Activated T-helper 1 cell treated with anti-CD3 and anti-CD28 coated beads, Interleukin-2, amount 50 U/mL, for 16 hours (primary cell): ENCODE measurements around the gene NAT16.
A peak's percentile ranks its signal among the peaks of the same experiment; 100 is the strongest.
"Not testable (repeated sequence)": the region's sequence is repeated elsewhere in the genome, so short reads cannot be mapped to it uniquely, and the experiment has no call there.

Experiments used
- DNase-seq, 2 donors: peaks; one replicate each; pipeline ENCODE4 v3.0.0-alpha.2; 2020; ENCODE audit warnings: low read depth in 1 of 2, low spot score in 1 of 2

Gene NAT16

DNA sequence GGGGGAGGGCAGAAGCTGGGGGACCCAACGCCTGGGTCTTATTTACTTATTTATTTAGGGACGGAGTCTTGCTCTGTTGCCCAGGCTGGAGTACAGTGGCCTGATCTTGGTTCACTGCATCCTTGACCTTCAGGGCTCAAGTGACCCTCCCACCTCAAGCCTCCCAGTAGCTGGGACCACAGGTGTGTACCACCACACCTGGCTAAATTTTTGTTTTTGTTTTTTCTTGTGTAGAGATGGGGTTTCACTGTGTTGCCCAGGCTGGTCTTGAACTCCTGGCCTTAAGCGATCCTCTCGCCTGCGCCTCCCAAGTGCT, 22.5 kb upstream of the NAT16 start:
- no peak for DNase-seq

DNA sequence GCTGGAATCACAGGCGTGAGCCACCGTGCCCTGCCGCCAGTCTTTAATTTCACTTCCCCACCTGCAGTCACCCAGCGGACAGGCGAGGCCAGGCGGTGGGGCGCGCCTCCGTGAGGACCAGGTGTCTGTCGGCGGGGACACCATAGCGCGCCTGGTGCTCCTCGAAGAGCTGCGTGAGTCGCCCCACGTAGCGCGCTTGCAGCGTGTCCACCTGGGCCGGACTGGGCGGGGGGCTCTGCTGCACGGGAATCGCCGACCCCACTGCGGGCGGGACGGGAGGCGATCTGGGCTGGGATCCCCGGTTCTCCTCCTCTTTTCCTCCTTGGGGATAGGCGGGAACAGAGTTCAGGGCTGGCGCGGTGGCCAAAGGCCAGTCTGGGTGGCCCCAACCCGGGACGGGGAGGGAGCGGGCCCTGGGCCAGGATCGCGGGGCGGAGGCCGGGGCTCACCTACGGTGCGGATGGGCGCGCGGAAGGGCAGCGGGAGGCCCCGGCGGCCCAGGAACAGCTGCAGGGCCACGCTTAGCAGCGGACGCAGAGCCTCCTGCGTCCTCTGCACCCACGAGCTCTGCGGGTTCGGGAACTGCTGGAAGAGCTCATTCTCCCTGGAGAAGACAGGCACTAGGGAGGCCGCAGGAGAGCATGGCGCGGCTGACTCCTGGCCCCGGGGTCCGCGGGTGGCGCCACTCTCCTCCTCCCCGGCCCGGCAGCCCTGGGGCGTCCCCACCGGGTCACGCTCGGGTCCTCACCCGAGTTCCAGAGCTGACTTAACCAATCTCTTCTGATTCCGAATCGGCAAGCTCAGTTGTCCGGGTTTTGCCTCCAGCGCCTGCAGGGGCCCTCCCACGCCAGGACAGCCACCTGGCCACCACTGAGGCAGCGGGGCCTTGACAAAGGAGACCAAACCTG, 21.9 kb upstream of the NAT16 start:
- DNase-seq, result no peak

DNA sequence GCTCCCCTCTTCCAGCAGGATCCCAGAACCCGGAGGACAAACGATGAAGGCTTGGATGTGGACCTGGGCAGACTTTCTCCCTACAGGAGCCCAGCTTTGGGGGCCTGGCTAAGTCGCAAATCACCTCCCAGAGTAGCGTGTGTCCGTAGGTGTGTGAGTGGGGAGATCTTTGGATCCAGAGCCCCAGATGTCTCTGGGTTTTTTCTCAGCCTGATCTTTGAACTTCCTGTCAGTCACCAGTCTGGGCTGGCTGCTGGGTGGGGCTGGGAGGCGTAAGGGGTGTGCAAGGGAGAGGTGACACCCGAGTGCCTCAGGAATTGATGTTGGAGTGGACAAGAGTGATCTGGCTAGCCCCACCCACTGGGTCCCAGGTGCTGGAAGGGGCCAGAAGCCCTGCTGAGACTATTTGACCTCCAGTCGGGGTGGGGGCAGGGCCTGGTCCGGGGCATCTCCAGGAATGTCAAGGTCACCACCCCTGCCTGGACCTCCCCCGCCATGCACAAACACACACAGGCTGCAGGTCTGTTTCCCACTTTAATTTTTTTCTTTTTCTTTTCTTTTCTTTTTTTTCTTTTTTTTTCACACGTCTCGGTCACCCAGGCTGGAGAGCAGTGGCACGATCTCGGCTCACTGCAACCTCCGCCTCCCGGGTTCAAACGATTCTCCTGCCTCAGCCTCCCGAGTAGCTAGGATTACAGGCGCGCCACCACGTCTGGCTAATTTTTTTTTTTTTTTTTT, 20.9 kb upstream of the NAT16 start, which contains the start of gene MOGAT3:
TSS of gene MOGAT3 (minus strand) at position 175 of the 738 bp plus-strand sequence. CDS start 182 bp downstream, outside the sequence.
- DNase-seq, result no peak

DNA sequence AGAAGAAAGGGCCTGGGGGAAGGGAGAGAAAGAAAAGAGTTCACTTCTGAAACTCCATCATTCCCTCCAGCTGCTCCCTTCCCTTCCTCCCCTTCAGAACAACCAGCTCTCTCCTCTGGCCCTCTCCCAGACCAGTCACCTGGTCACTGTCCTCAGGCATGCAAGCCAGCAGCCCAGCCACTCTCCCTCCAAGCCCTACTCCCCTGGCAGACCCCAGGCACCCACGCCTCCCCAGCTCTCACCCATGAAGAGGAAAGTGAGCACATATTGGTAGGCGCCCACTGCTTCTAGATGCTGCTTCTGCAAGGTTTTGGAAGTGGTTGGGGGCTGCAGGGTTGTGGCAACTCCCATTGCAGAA, 20.4 kb upstream of the NAT16 start:
- DNase-seq, result no peak

DNA sequence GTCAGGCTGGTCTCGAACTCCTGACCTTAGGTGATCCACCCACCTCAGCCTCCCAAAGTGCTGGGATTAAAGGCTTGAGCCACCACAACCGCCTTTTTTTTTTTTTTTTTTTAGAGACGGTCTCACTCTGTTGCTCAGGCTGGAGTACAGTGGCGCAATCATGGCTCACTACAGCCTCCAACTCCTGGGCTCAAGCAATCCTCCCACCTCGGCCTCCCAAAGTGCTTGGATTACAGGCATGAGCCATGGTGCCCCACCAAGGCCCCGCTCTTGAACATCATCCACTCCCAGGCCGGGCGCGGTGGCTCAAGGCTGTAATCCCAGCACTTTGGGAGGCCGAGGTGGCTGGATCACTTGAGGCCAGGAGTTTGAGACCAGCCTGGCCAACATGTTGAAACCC, 19.4 kb upstream of the NAT16 start:
- not testable (repeated sequence) for DNase-seq

DNA sequence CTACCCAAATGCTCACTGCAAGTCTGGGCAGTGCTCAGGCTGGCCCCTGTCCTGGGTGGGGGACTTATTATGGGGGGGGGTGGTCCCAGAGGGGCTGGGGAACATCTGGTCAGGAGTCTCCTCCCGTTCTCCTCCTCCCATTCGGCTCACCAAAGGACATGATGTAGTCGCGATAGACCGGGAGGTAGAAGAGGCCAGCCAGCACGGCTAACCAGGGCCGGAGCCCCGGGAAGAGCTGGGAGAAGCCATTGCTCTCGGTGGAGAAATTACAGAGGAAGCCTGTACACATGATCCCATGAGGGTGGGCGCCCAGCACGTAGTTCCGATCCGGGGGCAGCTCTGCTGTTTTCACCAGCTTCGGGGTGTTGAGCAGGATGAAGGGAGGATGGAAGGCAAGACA, 18.4 kb upstream of the NAT16 start:
- no peak for DNase-seq

DNA sequence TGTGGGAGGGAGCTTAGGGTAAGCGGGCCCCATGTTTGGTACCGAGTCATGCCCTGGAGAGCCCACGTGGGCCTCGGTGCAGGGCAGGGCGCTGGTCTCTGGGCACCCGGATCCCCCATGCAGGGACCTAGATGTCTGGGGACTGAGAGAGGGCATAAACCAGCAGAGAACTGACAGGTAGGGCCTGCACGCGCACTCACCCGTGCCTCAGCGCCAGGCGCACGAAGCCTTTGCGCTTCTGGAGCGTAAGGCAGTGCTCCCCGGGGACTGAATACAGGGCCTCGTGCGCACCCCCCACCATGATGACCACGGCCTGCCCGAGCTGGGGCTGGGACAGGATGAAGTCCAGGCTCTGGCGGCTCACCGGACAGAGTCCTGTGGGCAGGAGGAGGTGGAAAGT, 17.9 kb upstream of the NAT16 start:
- DNase-seq, result no peak

DNA sequence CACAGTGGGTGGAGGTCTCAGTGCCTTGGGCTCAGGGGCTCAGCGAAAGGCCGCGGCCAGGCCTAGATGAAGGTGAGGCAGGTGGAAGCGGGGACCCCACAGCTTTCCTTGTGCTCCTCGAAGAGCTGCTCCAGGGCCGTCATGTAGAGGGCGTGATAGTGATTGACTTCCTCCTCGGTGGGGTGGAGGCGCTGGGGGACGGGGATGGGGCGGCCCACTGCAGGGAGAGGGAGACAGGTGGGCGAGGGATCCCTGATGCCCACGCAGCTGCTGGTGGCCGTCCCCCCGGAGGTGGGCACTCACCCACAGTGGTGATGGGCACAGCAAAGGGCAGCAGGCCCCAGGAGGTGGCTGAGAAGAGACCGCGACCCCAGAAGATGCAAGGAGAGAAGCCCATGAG, 15.8 kb upstream of the NAT16 start:
- no peak for DNase-seq

DNA sequence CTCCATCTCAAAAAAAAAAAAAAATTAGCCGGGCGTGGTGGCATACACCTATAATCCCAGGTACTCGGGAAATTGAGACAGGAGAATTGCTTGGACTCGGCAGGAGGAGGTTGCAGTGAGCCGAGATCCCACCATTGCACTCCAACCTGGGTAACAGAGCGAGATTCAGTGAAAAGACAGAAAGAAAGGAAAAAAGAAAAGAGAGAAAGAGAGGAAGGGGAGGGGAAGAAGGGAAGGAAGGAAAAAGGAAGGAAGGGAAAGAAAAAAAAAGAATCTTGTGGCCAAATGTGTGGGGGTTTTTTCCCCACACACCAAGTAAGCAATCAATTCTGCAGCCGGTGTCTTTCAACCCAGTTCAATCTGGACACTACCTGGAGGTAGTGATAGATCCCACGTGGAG, 9.0 kb upstream of the NAT16 start:
- no peak for DNase-seq

DNA sequence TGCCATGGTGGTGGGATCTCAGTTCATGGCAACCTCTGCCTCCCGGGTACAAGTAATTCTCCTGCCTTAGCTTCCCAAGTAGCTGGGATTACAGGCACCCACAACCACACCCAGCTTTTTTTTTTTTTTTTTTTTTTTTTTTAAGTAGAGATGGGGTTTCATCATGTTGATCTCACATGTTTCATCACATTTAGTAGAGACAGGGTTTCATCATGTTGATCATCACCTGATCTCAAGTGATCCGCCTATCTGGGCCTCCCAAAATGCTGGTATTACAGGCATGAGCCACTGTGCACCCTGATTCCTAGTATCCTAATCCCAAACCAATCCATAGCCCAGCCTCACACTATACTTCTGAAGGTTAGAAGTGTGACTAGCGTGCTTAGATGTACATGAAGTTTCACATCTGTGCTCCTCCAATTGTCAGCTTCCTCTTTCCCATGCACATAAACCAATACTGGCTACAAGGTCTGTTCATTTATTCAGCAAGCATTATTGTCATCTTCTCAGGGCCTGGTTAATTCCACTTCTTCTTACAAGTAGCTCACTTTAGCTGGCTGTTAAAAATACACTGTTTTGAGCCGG, 6.8 kb upstream of the NAT16 start:
- DNase-seq, result no peak

DNA sequence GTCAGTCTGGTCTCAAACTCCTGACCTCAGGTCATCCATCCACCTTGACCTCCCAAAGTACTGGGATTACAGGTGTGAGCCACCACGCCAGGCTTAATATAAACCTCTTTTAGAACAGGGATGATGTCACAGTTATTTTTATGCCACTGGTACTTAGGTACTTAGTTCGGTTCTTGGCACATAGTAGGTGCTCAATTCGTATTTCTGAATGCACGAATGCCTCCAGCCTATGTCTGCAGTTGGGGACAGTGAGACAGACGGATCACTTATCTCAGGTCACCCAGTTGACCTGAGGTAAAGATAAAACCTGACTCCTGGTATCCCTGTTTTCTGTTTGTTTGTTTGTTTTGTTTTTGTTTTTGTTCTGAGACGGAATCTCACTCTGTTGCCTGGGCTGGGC, 6.1 kb upstream of the NAT16 start:
- no peak for DNase-seq

DNA sequence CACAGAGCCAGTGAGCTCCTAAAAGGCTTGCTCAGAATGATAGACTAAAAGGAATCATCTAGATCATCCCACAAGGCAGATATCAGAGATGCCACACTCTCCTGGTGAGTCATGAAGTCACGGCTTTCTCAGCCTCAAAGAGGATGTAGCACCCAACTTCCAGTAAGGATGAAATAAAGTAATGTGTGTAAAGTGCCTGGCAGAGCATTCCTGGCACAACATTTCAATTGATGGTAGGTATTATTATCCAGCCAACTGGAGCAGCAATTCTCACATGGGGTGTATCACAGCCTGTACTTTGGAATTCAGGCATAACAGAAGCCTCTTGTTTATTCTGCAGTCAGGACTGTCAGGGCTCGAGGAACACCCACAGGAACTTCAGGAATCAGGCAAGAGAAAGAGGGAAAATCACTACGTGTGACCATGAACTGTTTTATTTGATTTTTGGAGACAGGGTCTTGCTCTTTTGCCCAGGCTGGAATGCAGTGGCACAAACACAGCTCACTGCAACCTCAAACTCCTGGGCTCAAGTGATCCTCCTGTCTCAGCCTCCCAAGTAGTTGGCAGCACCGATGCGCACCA, 5.3 kb upstream of the NAT16 start:
- no peak for DNase-seq

DNA sequence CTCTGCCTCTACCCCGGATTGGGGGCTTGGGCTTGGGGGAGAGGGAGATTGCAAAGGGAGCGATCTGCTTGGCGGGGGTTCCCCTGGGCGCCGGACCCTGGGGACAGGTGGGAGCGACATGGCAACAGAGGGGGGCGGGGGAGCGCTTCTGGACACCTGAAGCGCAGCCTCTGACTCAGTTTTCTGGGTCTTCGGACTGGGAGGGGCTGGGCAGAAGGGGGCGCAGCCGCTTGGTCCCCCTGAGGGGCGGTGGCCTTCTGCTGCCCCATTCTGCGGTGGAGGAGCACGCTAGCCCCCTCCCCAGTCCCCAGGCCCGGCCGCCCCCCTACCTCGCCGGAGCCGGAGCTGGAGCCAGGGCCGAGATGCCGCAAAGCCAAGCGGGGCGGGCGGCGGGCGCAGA, 380 bp downstream of the NAT16 start:
- DNase-seq, result no peak

DNA sequence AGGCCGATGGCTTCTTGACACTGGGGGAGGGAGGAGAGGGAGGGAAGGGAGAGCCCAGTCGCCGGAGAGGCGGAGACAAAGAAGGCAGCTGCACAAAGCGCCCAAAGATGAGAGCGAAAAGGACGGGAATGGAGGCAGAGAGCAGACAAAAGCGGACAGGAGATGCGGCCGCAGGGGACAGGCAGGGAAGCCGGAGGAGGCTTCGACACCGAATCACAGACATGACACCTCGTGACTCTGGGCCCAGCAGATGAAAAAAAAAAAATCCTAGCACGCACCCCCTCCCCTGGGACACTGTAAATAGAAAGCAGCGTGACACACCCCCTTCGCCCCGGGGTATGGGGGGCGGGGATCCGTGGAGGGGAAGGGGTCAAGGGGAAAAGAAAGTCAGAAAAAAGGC, 976 bp downstream of the NAT16 start:
- DNase-seq, result no peak

DNA sequence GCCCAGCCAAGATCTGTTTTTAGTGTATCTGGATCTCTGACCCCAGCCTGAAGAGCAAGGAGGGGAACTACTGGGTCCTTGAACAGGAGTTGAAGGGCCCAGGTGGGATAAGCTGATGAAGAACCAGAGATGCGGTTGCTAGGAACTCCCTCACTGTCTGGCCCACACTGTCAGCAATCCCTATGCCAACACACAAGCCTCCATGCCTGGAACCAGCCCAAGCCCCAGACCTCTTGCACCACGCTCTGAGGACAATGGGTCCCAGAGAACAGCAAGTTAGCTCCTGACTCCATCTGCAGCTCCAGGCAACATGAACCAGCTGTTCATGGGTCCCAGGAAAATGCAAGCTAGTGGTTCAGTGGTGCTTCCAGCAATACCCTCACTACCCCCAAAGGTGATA, 2.4 kb downstream of the NAT16 start:
- no peak for DNase-seq

DNA sequence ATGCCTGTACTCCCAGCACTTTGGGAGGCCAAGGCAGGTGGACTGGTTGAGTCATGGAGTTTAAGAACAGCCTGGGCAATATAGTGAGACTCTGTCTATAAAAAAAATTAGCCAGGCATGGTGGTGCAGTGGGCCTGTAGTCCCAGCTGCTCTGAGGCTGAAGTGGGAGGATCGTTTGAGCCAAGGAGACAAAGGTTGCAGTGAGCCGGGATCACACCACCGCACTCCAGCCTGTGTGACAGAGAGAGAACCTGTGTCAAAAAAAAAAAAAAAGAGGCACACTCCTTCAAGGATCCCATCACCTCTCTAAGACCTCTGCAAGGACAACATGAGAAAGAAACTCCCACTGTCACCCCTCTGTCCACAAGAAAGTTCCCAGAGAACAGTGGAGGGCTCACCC, 4.4 kb downstream of the NAT16 start:
- no peak for DNase-seq

DNA sequence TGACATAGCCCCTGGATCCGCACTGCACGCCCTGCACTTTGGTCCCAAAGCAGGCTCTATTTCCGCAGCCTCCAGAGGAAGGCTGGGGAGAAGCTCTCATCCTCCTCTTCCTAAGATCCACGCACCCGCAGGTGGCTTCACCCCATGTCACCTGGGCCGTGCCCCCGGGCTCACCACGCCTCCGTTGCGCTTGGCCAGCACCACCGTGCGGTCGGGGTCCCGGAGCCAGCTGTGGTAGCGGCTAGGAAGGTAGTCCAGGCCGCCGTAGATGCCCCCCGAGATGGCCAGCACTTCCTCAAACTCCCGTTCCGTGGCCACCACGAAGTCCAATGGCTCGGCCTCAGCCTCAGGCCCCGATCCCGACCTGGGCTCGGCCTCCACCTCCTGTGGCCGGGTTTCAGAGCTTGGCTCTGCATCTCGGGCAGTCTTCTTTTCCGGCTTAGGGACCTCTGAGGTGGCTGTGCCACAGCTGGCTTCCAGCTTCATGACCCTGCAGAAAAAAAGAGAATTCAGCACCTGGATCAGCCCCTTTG, 5.7 kb downstream of the NAT16 start:
- DNase-seq, result no peak

DNA sequence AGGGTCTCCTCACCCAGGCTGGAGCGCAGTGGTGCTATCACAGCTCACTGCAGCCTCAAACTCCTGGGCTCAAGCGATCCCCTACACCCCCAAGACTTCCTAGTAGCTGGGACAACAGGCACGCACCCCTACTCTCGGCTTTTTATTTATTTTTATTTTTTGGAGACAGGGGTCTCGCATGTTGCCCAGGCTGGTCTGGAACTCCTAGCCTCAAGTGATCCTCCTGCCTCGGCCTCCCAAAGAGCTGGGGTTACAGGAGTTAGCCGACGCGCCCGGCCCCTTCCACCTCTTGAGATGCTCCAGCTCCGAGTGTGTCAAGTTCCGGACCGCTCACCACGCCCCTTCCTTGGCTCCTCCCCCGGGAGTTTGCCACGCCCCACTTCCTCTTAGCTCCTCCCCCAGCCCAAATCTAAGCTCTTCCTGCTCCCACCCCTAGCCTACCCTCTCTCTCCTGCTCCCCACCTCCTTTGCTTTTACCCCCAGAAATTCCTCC, 6.3 kb downstream of the NAT16 start:
- peak in 1 of 2 donors; percentile 33 for DNase-seq

DNA sequence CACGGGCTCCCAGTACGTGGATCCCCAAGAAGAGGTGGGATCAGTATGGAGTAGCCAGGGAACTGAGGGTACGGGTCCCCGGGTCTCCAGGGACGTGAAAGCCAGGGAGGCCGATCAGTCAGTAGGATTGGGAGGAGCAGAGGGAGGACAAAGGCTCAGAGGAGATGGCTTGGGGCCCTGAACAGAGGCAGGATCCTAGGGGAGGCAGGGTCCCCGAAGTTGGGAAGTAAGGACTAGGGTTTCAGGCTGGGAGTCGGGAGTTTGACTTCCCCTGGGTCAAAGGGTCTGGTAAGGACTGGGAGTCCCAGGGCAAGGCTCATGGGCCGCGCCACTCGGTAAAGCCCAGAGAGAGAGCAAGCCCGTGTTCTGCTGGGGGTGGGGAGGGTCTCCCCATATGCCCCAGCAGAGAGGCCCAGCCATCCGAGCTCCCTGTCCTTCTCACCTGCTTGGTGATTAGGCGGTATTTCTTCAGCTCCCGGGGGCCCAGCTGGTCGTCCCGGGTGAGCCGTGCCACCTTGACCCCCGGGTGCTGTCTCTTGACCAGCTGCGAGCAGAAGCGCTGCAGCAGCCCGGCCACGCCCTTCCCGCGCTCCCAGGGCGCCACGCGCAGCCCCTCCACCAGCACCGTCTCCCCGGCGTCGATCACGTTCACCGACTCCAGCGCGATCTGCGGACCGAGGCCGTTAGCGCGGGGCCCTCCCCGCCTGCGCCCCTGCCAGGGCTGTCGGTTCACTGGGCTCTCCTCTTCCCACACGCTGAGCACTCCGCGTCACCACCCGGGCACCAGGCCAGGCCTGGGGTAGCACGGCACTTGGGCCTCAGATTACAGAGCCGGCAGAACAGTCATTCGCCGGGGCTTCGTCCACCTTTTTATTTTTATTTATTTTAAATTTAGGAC, 7.0 kb downstream of the NAT16 start:
- DNase-seq, result no peak
